HG02840 (cell line): ENCODE measurements around the gene TMEM184A.

Source experiments
- ATAC-seq: cut with Tn5 transposase; IDR thresholded peaks from one replicate; pipeline ENCODE4 v1.9.1; 2021; ENCODE audit warnings: mild to moderate bottlenecking, moderate library complexity, moderate number of reproducible peaks; ENCODE audit not compliant: unreplicated experiment, low FRiP score

Gene TMEM184A

GRCh38 chr7:1493129-1493528 is 62.9 kb downstream of the TMEM184A start:
- ATAC-seq: no peak

- no peak for ATAC-seq
These were observed 63.4 kb downstream of the TMEM184A start for GRCh38 chr7:1492640-1493039.
